ENCODE measurements around the gene LCE6A. TPM values are rescaled to one million over a fixed set of nuclear protein-coding genes. Genes with fewer than 3 reads are reported as not detected.

The LCE6A gene
- total RNA-seq, 1 donor from 2014 or later: not detected

GRCh38 chr1:152879559-152880198, 37.0 kb downstream of the LCE6A start:
- Mint-ChIP-seq H3K27me3 (ENCODE audit: unreplicated experiment) (no peaks in the 10 kb centered on the region), H3K4me3 (ENCODE audit: unreplicated experiment) (no peak overlapping the region), H3K4me1 (ENCODE audit: unreplicated experiment) (no peaks in the 10 kb centered on the region), H3K36me3 (ENCODE audit: unreplicated experiment) (no peaks in the 10 kb centered on the region), H3K9me3 (ENCODE audit: unreplicated experiment) (no peaks in the 10 kb centered on the region), H3K27ac (ENCODE audit: unreplicated experiment) (no peak overlapping the region)
- TF ChIP-seq, protein P1, sequence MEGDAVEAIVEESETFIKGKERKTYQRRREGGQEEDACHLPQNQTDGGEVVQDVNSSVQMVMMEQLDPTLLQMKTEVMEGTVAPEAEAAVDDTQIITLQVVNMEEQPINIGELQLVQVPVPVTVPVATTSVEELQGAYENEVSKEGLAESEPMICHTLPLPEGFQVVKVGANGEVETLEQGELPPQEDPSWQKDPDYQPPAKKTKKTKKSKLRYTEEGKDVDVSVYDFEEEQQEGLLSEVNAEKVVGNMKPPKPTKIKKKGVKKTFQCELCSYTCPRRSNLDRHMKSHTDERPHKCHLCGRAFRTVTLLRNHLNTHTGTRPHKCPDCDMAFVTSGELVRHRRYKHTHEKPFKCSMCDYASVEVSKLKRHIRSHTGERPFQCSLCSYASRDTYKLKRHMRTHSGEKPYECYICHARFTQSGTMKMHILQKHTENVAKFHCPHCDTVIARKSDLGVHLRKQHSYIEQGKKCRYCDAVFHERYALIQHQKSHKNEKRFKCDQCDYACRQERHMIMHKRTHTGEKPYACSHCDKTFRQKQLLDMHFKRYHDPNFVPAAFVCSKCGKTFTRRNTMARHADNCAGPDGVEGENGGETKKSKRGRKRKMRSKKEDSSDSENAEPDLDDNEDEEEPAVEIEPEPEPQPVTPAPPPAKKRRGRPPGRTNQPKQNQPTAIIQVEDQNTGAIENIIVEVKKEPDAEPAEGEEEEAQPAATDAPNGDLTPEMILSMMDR (IDR thresholded peaks at IDR 0.05): no peak
- DNase-seq (ENCODE audit: extremely low spot score, unreplicated experiment): no peak

- Mint-ChIP-seq H3K4me3 (ENCODE audit: unreplicated experiment) (no peak overlapping the region), H3K4me1 (ENCODE audit: unreplicated experiment) (no peaks in the 10 kb centered on the region), H3K36me3 (ENCODE audit: unreplicated experiment) (no peaks in the 10 kb centered on the region), H3K9me3 (ENCODE audit: unreplicated experiment) (no peaks in the 10 kb centered on the region), H3K27me3 (ENCODE audit: unreplicated experiment) (no peaks in the 10 kb centered on the region), H3K27ac (ENCODE audit: unreplicated experiment) (no peak overlapping the region)
- TF ChIP-seq, protein P1 (IDR thresholded peaks at IDR 0.05): no peak
- DNase-seq (ENCODE audit: extremely low spot score, unreplicated experiment): no peak
Observed at GRCh38 chr1:152880316-152880715, 37.7 kb downstream of the LCE6A start.

DNA sequence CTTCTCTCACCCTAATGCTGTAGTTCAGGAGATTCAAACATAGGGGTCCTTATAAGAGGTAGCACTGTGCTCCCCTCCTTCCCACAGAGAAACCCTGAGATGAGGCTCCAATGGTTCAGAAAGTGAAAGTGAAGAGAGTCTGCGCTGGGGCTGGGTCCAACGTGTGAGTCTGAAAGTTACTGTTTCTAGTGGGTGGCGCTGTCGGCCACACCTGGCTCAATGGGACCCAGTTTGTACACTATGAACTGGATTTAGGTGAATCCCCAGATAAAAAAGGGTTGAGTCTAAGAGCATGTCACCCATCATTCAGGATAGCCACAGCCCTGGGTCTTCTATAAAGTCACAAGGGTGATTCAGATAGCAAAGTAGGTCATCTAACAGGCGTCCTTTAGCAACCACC, 38.3 kb downstream of the LCE6A start:
- Mint-ChIP-seq H3K4me1 (ENCODE audit: unreplicated experiment) (no peaks in the 10 kb centered on the region), H3K4me3 (ENCODE audit: unreplicated experiment) (no peak overlapping the region), H3K9me3 (ENCODE audit: unreplicated experiment) (no peaks in the 10 kb centered on the region), H3K27ac (ENCODE audit: unreplicated experiment) (no peak overlapping the region), H3K36me3 (ENCODE audit: unreplicated experiment) (no peaks in the 10 kb centered on the region), H3K27me3 (ENCODE audit: unreplicated experiment) (no peaks in the 10 kb centered on the region)
- DNase-seq (ENCODE audit: extremely low spot score, unreplicated experiment): no peak
- TF ChIP-seq, protein P1 (IDR thresholded peaks at IDR 0.05): no peak

DNA sequence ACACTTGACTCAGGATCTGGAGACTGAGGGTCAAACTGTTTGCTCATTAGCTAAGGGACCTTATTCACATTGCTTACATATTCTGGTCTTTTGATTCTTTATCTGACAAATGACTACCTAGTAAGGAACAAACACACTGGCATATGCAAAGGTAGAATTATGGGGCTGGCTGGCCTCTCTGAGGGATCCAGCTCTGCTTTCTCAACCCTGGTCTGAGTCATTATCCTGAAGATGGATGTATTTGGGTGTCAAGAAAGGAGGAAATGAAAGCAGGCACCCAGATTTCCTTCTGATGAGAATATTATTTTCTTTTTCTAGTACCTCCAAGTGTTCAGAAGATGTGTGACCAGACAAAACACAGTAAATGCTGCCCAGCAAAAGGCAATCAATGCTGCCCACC, 41.4 kb downstream of the LCE6A start:
- TF ChIP-seq, protein P1 (IDR thresholded peaks at IDR 0.05): no peak
- no peaks in the 10 kb centered on the region for H3K4me1 Mint-ChIP-seq (ENCODE audit: unreplicated experiment)
- H3K9me3 Mint-ChIP-seq (ENCODE audit: unreplicated experiment): no peaks in the 10 kb centered on the region
- no peak overlapping the region for H3K27ac Mint-ChIP-seq (ENCODE audit: unreplicated experiment)
- H3K36me3 Mint-ChIP-seq (ENCODE audit: unreplicated experiment): no peaks in the 10 kb centered on the region
- no peaks in the 10 kb centered on the region for H3K27me3 Mint-ChIP-seq (ENCODE audit: unreplicated experiment)
- H3K4me3 Mint-ChIP-seq (ENCODE audit: unreplicated experiment): no peak overlapping the region
- no peak for DNase-seq (ENCODE audit: extremely low spot score, unreplicated experiment)

GRCh38 chr1:152884506-152884905, 41.9 kb downstream of the LCE6A start:
- Mint-ChIP-seq H3K27ac (ENCODE audit: unreplicated experiment) (no peak overlapping the region), H3K4me3 (ENCODE audit: unreplicated experiment) (no peak overlapping the region), H3K4me1 (ENCODE audit: unreplicated experiment) (no peaks in the 10 kb centered on the region), H3K36me3 (ENCODE audit: unreplicated experiment) (no peaks in the 10 kb centered on the region), H3K9me3 (ENCODE audit: unreplicated experiment) (no peaks in the 10 kb centered on the region), H3K27me3 (ENCODE audit: unreplicated experiment) (no peaks in the 10 kb centered on the region)
- DNase-seq (ENCODE audit: extremely low spot score, unreplicated experiment): no peak
- TF ChIP-seq, protein P1 (IDR thresholded peaks at IDR 0.05): no peak

All from osteocyte (in vitro differentiated cells).